ENCODE measurements around the gene CTXND2. TPM values are rescaled to one million over a fixed set of nuclear protein-coding genes. Genes with fewer than 3 reads are reported as not detected.
"Not testable (repeated sequence)": the region's sequence is repeated elsewhere in the genome, so short reads cannot be mapped to it uniquely, and the experiment has no call there.

The CTXND2 gene
- total RNA-seq: not detected in 2 replicates

- DNase-seq (ENCODE audit: low read depth in 2 of 2): no peak
These were observed at the start of gene CTXND2 for GRCh38 chr1:150887018-150887417. Gene CTXND2 (plus strand): TSS chr1:150887136. CDS start chr1:150912315, 25,179 bp downstream.

- not testable (repeated sequence) for DNase-seq (ENCODE audit: low read depth in 2 of 2)
These were observed 46.1 kb upstream of the CTXND2 start for GRCh38 chr1:150840850-150841249.

GRCh38 chr1:150841626-150842025 is 45.3 kb upstream of the CTXND2 start:
- no peak for DNase-seq (ENCODE audit: low read depth in 2 of 2)

DNA sequence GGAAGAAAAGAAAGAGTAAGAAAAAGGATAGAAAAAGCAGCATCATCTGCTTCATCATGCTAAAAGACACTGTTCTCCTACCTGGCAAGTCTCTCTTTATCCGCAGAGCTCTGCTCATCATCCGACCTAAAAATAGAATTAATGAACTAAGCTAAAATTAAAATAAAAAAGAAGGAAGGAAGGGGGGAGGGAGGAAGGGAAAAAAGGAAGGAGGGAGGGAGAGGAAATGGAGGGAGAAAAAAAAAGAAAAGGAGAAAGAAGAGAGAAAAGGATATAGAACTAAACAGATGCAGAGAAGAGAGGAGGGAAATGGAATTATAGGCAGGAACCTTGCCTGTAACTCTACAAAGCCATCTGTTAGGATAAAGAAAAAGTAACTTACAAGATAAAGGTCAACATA is 44.6 kb upstream of the CTXND2 start:
- DNase-seq (ENCODE audit: low read depth in 2 of 2): no peak

DNA sequence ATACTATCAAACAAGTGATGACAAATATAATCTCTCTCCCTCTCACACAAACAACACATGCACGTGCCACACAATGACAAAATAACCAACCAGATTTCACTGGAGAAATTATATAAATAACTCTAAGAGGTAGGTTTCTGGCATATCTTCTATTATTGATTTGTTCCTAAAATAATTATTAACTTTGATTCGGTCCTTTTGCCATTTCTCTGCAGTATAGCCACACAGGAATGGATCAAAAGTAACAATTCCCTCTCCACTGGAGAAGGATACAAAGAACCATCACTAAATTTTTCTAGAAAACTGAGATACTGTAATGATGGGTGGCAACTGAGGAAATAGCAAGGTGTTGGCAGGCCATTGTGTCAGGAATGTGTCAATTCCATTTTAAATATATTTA is 44.0 kb upstream of the CTXND2 start:
- DNase-seq (ENCODE audit: low read depth in 2 of 2): no peak

- DNase-seq (ENCODE audit: low read depth in 2 of 2): no peak
These were observed 43.5 kb upstream of the CTXND2 start for GRCh38 chr1:150843474-150843873.

GRCh38 chr1:150846473-150847146 is 40.3 kb upstream of the CTXND2 start:
- DNase-seq (ENCODE audit: low read depth in 2 of 2): no peak

GRCh38 chr1:150850801-150851362 is 36.1 kb upstream of the CTXND2 start:
- DNase-seq (ENCODE audit: low read depth in 2 of 2): not testable (repeated sequence)

DNA sequence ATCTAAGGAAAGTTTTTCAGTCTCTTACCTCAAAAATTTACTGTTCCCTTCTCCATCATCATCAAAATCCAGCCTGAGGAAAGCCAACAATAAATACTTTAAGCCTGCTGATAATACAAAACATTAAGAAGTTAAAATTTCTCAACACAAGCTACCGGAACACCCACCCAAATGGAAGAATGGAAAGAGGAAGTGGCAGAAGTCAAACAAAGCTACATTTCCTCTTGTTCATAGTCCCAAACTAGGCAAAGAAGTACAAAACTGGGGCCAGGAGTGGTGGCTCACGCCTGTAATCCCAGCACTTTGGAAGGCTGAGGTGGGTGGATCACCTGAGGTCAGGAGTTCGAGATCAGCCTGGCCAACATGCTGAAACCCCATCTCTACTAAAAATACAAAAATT is 34.2 kb upstream of the CTXND2 start:
- DNase-seq (ENCODE audit: low read depth in 2 of 2): not testable (repeated sequence)

DNA sequence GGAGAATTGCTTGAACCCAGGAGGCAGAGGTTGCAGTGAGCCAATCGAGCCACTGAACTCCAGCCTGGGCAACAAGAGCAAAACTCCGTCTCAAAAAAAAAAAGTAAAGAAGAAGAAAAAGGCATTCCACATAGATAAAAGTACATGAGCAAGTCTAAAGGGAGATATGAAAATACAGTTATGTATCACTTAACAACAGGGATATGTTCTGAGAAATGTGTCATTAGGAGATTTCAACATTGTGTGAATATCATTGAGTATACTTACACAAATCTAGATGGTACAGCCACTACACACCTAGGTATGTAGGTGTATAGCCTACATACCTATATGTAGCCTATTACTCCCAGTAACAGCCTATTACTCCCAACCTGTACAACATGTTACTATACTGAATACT is 23.2 kb upstream of the CTXND2 start:
- DNase-seq (ENCODE audit: low read depth in 2 of 2): no peak

- not testable (repeated sequence) for DNase-seq (ENCODE audit: low read depth in 2 of 2)
These were observed 22.7 kb upstream of the CTXND2 start for GRCh38 chr1:150864200-150864599.

DNA sequence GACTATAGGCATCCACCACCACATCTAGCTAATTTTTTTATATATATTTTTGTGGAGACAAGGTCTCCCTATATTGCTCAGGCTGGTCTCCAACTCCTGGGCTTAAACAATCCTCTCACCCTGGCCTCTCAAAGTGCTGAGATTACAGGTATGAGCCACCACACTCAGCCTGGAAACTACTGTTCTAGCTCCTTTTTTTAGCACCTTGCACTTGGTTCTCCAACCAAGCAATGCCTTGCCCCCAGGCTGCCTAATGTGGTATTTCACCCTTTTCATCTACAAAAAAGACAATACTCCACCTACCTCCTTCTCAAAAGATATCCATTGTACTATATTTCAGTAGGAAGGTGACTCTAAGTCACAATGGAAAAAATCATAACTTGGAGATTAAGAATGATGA is 17.3 kb upstream of the CTXND2 start:
- no peak for DNase-seq (ENCODE audit: low read depth in 2 of 2)

- DNase-seq (ENCODE audit: low read depth in 2 of 2): no peak
These were observed 14.4 kb upstream of the CTXND2 start for GRCh38 chr1:150872572-150872971.

DNA sequence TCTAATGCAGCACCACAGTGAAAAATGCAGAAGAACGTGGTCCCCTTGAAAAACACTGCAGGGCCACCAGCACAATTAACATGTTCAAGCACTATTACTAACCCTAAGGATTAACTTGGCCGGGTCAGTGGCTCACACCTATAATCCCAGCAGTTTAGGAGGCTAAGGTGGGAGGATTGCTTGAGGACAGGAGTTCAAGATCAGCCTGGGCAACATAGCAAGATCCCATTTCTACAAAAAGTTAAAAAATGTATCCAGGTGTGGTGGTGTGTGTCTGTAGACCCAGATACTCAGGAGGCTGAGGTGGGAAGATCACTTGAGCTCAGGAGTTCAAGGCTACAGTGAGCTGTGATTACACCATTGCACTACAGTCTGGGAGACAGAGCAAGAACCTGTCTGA is 13.4 kb upstream of the CTXND2 start:
- no peak for DNase-seq (ENCODE audit: low read depth in 2 of 2)

GRCh38 chr1:150874455-150875196 is 12.3 kb upstream of the CTXND2 start:
- peak; percentile 2 to 10 for DNase-seq (ENCODE audit: low read depth in 2 of 2)

DNA sequence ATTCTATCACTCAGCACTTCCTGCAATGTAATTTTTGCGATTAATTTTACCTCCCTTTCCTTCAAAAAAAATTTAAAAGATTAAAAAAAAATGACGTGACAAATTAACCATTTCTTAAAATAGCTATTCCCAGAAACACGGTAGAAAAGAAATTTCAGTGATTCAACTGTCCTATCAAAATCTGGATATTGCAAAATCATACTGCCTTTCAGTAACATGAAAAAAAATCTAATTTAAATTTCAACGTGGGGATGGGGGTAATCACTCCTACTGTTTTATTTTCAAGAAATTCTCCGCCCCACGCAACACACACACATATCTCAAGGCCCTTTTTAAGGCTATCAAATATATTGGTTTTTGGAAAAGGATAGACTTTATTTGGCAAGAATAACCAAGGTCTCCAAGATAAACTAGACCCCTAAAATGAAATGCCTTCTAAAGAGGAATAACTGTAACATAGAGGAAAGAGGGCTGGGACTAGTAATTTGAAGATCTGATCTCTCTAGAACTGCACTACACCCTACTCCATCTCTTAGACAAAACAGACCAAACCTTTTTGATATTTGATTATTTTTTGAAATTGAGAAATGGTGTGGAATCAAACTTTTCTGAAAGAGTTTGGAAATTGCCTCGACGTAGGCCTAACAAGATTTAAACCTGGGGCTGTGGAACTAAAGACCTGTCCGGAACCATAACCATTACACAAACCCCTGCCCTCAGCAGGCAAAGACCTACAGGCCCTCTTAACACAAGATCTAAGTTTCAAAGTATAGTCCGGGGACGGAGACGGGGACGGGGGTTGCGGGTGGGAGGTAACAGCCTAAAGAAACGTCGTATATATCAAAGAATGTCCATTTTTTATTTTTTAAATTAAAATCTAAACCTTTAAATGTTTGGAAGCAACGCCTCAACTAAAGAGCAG is 11.5 kb upstream of the CTXND2 start:
- peak; percentile 16 to 28 for DNase-seq (ENCODE audit: low read depth in 2 of 2)

- DNase-seq (ENCODE audit: low read depth in 2 of 2): peak; percentile 57 to 66
These were observed 10.8 kb upstream of the CTXND2 start for GRCh38 chr1:150876119-150876454.

DNA sequence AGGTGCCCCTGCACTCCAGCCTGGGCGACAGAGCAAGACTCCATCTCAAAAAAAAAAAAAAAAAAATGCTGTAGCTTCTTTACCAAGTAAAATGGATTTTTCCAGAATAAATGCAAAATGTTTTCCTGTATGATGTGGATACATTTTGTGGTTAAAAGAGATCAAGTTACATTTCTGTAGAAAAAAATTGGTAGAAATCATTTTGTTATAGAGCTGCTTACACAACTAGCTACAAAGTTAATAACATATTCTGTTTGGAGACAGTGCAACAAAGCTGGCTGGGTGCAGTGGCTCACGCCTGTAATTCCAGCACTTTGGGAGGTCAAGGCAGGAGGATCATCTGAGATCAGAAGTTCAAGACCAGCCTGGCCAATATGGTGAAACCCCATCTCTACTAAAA is 8.0 kb upstream of the CTXND2 start:
- DNase-seq (ENCODE audit: low read depth in 2 of 2): not testable (repeated sequence)

DNA sequence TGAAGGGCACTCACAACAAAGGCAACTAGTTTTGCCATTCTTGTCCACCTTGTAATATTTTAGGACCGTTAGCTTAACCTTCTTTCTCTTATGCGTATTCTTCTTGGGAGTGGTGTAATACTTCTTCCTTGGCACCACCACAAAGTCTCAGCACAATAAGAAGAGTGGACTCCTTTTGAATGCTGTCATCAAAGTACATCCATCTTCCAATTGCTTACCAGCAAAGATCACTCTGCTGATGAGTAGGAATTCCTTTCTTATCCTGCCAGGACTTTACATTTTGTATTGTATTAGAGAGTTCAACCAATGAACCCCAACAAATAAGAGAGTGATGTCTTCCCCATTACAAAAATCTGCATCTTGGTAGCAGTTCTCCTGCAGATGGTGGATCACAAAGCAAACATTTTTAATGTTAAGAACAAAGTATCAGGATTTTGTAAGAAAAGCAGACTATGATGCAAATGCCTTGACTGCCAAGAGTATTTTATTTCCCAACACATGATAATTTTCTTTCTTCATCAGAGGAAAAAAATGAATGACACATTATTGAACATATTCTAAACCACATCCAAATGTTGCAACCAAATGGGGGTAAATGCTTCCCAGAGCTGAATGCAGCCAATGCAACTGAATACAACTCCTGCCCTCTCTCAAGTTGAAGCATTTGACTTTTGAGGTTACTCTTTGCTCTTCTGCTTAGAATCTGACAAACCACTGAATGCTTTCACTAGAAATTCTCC is 5.4 kb upstream of the CTXND2 start:
- no peak for DNase-seq (ENCODE audit: low read depth in 2 of 2)

DNA sequence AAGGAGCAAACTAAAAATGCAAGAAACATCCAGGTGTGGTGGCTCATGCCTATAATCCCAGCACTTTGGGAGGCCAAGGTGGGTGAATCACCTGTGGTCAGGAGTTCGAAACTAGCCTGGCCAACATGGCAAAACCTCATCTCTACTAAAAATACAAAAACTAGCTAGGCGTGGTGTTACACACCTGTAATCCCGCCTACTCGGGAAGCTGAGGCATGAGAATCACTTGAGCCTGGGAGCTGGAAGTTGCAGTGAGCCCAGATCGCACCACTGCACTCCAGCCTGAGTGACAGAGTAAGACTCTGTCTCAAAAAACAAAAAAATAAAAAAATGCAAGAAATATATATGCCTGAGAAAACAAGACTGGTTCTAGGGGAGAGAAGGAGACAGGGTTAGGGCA is 3.8 kb upstream of the CTXND2 start:
- not testable (repeated sequence) for DNase-seq (ENCODE audit: low read depth in 2 of 2)

GRCh38 chr1:150888727-150889126 is 1.8 kb downstream of the CTXND2 start:
- no peak for DNase-seq (ENCODE audit: low read depth in 2 of 2)

Data from lung microvascular endothelial cell (primary cell).